Anterior cingulate cortex (tissue), 58 donors: ENCODE results near the gene C2orf68.
"Not testable (repeated sequence)": the region's sequence is repeated elsewhere in the genome, so short reads cannot be mapped to it uniquely, and the experiment has no call there.

Experiments used
- DNase-seq, 58 donors: peaks; one replicate each; lab custom pipeline; 2025; lab: John Stamatoyannopoulos, UW

Gene C2orf68

GRCh38 chr2:85611705-85612587, at the start of gene C2orf68:
Gene C2orf68, minus strand, starts transcription at chr2:85612066. Its CDS starts 82 bp downstream, at chr2:85611984.
- DNase-seq: peak in 57 of 58 donors; percentile 41 to 91 (median 80)

GRCh38 chr2:85661139-85661858, 49.4 kb upstream of the C2orf68 start:
- no peak for DNase-seq

- DNase-seq: no peak
Observed at GRCh38 chr2:85660725-85661124, 48.9 kb upstream of the C2orf68 start.

GRCh38 chr2:85660301-85660700, 48.4 kb upstream of the C2orf68 start:
- not testable (repeated sequence) for DNase-seq

GRCh38 chr2:85659324-85659981, 47.6 kb upstream of the C2orf68 start:
- no peak for DNase-seq

- DNase-seq: not testable (repeated sequence)
Observed at GRCh38 chr2:85657399-85657798, 45.5 kb upstream of the C2orf68 start.

- no peak for DNase-seq
Observed at GRCh38 chr2:85656468-85656867, 44.6 kb upstream of the C2orf68 start.

- DNase-seq: no peak
Observed at GRCh38 chr2:85655961-85656417, 44.1 kb upstream of the C2orf68 start.

GRCh38 chr2:85653996-85654395, 42.1 kb upstream of the C2orf68 start:
- peak in 3 of 58 donors; percentile 7 to 28 (median 24) for DNase-seq

- no peak for DNase-seq
Observed at GRCh38 chr2:85652056-85652455, 40.2 kb upstream of the C2orf68 start.

GRCh38 chr2:85651097-85651496, 39.2 kb upstream of the C2orf68 start:
- DNase-seq: no peak

- no peak for DNase-seq
Observed at GRCh38 chr2:85650456-85650855, 38.6 kb upstream of the C2orf68 start.

GRCh38 chr2:85649201-85650190, 37.6 kb upstream of the C2orf68 start:
- DNase-seq: no peak

GRCh38 chr2:85648619-85649018, 36.8 kb upstream of the C2orf68 start:
- no peak for DNase-seq

GRCh38 chr2:85647823-85648526, 36.1 kb upstream of the C2orf68 start:
- no peak for DNase-seq

- DNase-seq: no peak
Observed at GRCh38 chr2:85646166-85646565, 34.3 kb upstream of the C2orf68 start.

GRCh38 chr2:85644909-85645308, 33.0 kb upstream of the C2orf68 start:
- no peak for DNase-seq

- DNase-seq: no peak
Observed at GRCh38 chr2:85642725-85643124, 30.9 kb upstream of the C2orf68 start.

GRCh38 chr2:85635636-85636035, 23.8 kb upstream of the C2orf68 start:
- DNase-seq: no peak
